ENCODE measurements around the gene MESP1. TPM values are rescaled to one million over a fixed set of nuclear protein-coding genes. Genes with fewer than 3 reads are reported as not detected.
A peak's percentile ranks its signal among the peaks of the same experiment; 100 is the strongest.

MESP1 gene
- total RNA-seq, 1 experiment from 2014 or later: 6.4 TPM

DNA sequence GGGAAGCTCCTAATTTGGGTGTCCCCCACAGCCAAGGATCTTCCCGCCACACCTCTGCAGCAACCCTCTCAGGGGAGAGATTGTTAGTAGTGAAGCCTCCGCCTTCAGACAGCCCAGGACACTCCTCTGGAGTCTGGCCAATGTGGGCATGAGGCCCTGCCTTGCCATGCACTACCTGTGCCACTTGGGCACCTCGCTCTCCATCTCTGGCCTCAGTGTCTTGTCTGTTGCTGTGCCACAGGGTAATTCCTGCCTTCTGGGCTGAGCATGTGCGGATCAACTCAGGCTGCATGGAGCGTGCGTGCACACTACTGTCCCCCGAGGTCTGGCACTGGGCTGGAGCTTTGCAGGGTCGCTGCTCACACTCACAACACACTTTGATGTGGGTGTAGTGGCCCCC lies 7.9 kb upstream of the MESP1 start:
- H3K36me3 ChIP-seq (ENCODE audit: control insufficient read depth, insufficient read depth, low read length): no peaks in the 10 kb centered on the region
- H3K9me3 ChIP-seq (ENCODE audit: control insufficient read depth, insufficient read depth, low read depth, low read length): no peaks in the 10 kb centered on the region
- no peak overlapping the region for H3K4me3 ChIP-seq (ENCODE audit: low read depth in 2 of 2, low read length in 2 of 2)
- H3K4me1 ChIP-seq (ENCODE audit: control insufficient read depth, insufficient read depth, low read length): peaks cover 23% of the 10 kb centered on the region
- ChIA-PET POLR2A (no interaction called here), CTCF (interaction anchor here (3.1 kb wide), 1 partner anchor 116 kb away, joined by 6 read pairs; no protein-coding TSS in a partner anchor)
- ATAC-seq (no peak), DNase-seq (ENCODE audit: low read depth, low spot score) (no peak)
- in situ Hi-C loops (cut with HindIII; ENCODE audit: low pct_unique_long_range_greater_than_20kb, low sequenced_read_pairs): loop anchor here (10.0 kb wide), 1 partner anchor 116 kb away; no protein-coding TSS in a partner anchor
- no TSS peak for BruUV-seq (replicated peaks)
- TF ChIP-seq SIN3A (IDR thresholded peaks at IDR 0.05; ENCODE audit: borderline replicate concordance, insufficient read depth, low read depth, low read length) (no peak), POLR2AphosphoS5 (IDR thresholded peaks at IDR 0.05; ENCODE audit: low read depth, low read length) (no peak), TCF7L2 (IDR thresholded peaks at IDR 0.05; ENCODE audit: low read depth, low read length) (no peak)
- TF ChIP-seq, protein P1, sequence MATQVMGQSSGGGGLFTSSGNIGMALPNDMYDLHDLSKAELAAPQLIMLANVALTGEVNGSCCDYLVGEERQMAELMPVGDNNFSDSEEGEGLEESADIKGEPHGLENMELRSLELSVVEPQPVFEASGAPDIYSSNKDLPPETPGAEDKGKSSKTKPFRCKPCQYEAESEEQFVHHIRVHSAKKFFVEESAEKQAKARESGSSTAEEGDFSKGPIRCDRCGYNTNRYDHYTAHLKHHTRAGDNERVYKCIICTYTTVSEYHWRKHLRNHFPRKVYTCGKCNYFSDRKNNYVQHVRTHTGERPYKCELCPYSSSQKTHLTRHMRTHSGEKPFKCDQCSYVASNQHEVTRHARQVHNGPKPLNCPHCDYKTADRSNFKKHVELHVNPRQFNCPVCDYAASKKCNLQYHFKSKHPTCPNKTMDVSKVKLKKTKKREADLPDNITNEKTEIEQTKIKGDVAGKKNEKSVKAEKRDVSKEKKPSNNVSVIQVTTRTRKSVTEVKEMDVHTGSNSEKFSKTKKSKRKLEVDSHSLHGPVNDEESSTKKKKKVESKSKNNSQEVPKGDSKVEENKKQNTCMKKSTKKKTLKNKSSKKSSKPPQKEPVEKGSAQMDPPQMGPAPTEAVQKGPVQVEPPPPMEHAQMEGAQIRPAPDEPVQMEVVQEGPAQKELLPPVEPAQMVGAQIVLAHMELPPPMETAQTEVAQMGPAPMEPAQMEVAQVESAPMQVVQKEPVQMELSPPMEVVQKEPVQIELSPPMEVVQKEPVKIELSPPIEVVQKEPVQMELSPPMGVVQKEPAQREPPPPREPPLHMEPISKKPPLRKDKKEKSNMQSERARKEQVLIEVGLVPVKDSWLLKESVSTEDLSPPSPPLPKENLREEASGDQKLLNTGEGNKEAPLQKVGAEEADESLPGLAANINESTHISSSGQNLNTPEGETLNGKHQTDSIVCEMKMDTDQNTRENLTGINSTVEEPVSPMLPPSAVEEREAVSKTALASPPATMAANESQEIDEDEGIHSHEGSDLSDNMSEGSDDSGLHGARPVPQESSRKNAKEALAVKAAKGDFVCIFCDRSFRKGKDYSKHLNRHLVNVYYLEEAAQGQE (IDR thresholded peaks at IDR 0.05; ENCODE audit: insufficient read depth in 1 of 2, low read depth in 2 of 2, low read length in 1 of 2): no peak
- TF ChIP-seq, protein P2, sequence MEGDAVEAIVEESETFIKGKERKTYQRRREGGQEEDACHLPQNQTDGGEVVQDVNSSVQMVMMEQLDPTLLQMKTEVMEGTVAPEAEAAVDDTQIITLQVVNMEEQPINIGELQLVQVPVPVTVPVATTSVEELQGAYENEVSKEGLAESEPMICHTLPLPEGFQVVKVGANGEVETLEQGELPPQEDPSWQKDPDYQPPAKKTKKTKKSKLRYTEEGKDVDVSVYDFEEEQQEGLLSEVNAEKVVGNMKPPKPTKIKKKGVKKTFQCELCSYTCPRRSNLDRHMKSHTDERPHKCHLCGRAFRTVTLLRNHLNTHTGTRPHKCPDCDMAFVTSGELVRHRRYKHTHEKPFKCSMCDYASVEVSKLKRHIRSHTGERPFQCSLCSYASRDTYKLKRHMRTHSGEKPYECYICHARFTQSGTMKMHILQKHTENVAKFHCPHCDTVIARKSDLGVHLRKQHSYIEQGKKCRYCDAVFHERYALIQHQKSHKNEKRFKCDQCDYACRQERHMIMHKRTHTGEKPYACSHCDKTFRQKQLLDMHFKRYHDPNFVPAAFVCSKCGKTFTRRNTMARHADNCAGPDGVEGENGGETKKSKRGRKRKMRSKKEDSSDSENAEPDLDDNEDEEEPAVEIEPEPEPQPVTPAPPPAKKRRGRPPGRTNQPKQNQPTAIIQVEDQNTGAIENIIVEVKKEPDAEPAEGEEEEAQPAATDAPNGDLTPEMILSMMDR (IDR thresholded peaks at IDR 0.05): no peak
- no peak overlapping the region for H3K27ac ChIP-seq (ENCODE audit: low read length)
- H3K27me3 ChIP-seq (ENCODE audit: control insufficient read depth, insufficient read depth, low read length): no peaks in the 10 kb centered on the region
- intact Hi-C loops (cut with micrococcal nuclease; ENCODE audit: unreplicated experiment): no loop called here

GRCh38 chr15:89758283-89758682 lies 7.2 kb upstream of the MESP1 start:
- ChIA-PET POLR2A (no interaction called here), CTCF (interaction anchor here (3.1 kb wide), 1 partner anchor 117 kb away, joined by 6 read pairs; no protein-coding TSS in a partner anchor)
- TF ChIP-seq TCF7L2 (IDR thresholded peaks at IDR 0.05; ENCODE audit: low read depth, low read length) (0 out of 2 replicates have a peak, but pooled peaks have one; percentile 57), SIN3A (IDR thresholded peaks at IDR 0.05; ENCODE audit: borderline replicate concordance, insufficient read depth, low read depth, low read length) (no peak)
- TF ChIP-seq, protein P1 (IDR thresholded peaks at IDR 0.05; ENCODE audit: insufficient read depth in 1 of 2, low read depth in 2 of 2, low read length in 1 of 2): no peak
- TF ChIP-seq, protein P2 (IDR thresholded peaks at IDR 0.05): no peak
- Histone ChIP-seq H3K4me1 (ENCODE audit: control insufficient read depth, insufficient read depth, low read length) (peaks cover 23% of the 10 kb centered on the region), H3K36me3 (ENCODE audit: control insufficient read depth, insufficient read depth, low read length) (no peaks in the 10 kb centered on the region), H3K9me3 (ENCODE audit: control insufficient read depth, insufficient read depth, low read depth, low read length) (no peaks in the 10 kb centered on the region), H3K27ac (ENCODE audit: low read length) (no peak overlapping the region), H3K27me3 (ENCODE audit: control insufficient read depth, insufficient read depth, low read length) (no peaks in the 10 kb centered on the region), H3K4me3 (ENCODE audit: low read depth in 2 of 2, low read length in 2 of 2) (no peak overlapping the region)
- in situ Hi-C loops (cut with HindIII; ENCODE audit: low pct_unique_long_range_greater_than_20kb, low sequenced_read_pairs) (loop anchor here (10.0 kb wide), 1 partner anchor 117 kb away; no protein-coding TSS in a partner anchor), intact Hi-C loops (cut with micrococcal nuclease; ENCODE audit: unreplicated experiment) (no loop called here)
- no peak for DNase-seq (ENCODE audit: low read depth, low spot score)
- BruUV-seq (replicated peaks): no TSS peak
- no peak for ATAC-seq
